ENCODE data around the gene LRRC4. TPM values are rescaled to one million over a fixed set of nuclear protein-coding genes. Genes with fewer than 3 reads are reported as not detected.

LRRC4 gene
- total RNA-seq (2021) = 0.10 and 0.39 TPM in 2 replicates
- Bru-seq, nascent RNA = percentile 22 among the genes with signal in this experiment
- BruChase-seq, experiment 1, labeled RNA remaining after a 2-hour chase = percentile 38 among the genes with signal in this experiment
- percentile 53 among the genes with signal in this experiment for BruChase-seq, experiment 2, labeled RNA remaining after a 6-hour chase
- long read RNA-seq = 0 reads

GRCh38 chr7:128030654-128031611 is at the start of gene LRRC4:
Gene LRRC4, minus strand, starts transcription at chr7:128031437. Its CDS starts 797 bp downstream, at chr7:128030640.
- no peak within 1 kb of the TSS for H2AFZ ChIP-seq
- ChIA-PET POLR2A (ENCODE audit: unreplicated experiment) (no interaction called here), CTCF (interaction anchor here (0.6 kb wide), 1 partner anchor 125 kb away, joined by 5 read pairs; no protein-coding TSS in a partner anchor)
- H3K4me2 ChIP-seq = no peak within 1 kb of the TSS
- no peak within 1 kb of the TSS for H3K27ac ChIP-seq
- no TSS peak for BruUV-seq (replicated peaks)
- DNase-seq = peak in 1 of 2 experiments; percentile 31
- no peaks in the 10 kb centered on the region for H3F3A ChIP-seq (ENCODE audit: insufficient read depth, low read depth)
- H3K4me3 ChIP-seq = no peak within 1 kb of the TSS
- TF ChIP-seq CTCF (conservative IDR thresholded peaks at IDR 0.05) (no peak), EZH2 (IDR thresholded peaks at IDR 0.05; ENCODE audit: low read depth) (no peak)
- intact Hi-C loops (cut with micrococcal nuclease; ENCODE audit: unreplicated experiment) = no loop called here
- H3K4me1 ChIP-seq (replicated peaks; ENCODE audit: insufficient read depth) = no peaks in the 10 kb centered on the region
- H3K9me2 ChIP-seq (ENCODE audit: insufficient read depth) = no peaks in the 10 kb centered on the region
- no peaks in the 10 kb centered on the region for H3K36me3 ChIP-seq (ENCODE audit: low read depth)
- no peaks in the 10 kb centered on the region for H3K9me3 ChIP-seq (ENCODE audit: insufficient read depth, low read depth)
- no peaks in the 10 kb centered on the region for H3K79me2 ChIP-seq (ENCODE audit: low read depth)
- H4K20me1 ChIP-seq (ENCODE audit: insufficient read depth) = no peaks in the 10 kb centered on the region
- no peaks in the 10 kb centered on the region for H3K27me3 ChIP-seq (ENCODE audit: insufficient read depth, low read depth)

GRCh38 chr7:128080169-128080568 is 48.9 kb upstream of the LRRC4 start:
- no peak overlapping the region for H3K4me3 ChIP-seq
- no peaks in the 10 kb centered on the region for H3K9me2 ChIP-seq (ENCODE audit: insufficient read depth)
- TF ChIP-seq CTCF (conservative IDR thresholded peaks at IDR 0.05) (no peak), EZH2 (IDR thresholded peaks at IDR 0.05; ENCODE audit: low read depth) (no peak)
- DNase-seq = no peak
- H3K4me1 ChIP-seq (replicated peaks; ENCODE audit: insufficient read depth) = no peaks in the 10 kb centered on the region
- intact Hi-C loops (cut with micrococcal nuclease; ENCODE audit: unreplicated experiment) = no loop called here
- ChIA-PET POLR2A (ENCODE audit: unreplicated experiment) (no interaction called here), CTCF (no interaction called here)
- no peaks in the 10 kb centered on the region for H3K27me3 ChIP-seq (ENCODE audit: insufficient read depth, low read depth)
- BruUV-seq (replicated peaks) = no TSS peak
- no peak overlapping the region for H3K4me2 ChIP-seq
- H3K9me3 ChIP-seq (ENCODE audit: insufficient read depth, low read depth) = no peaks in the 10 kb centered on the region
- no peak overlapping the region for H2AFZ ChIP-seq
- no peaks in the 10 kb centered on the region; the same call in 1 of the 2 replicates for H4K20me1 ChIP-seq (ENCODE audit: insufficient read depth)
- H3K36me3 ChIP-seq (ENCODE audit: low read depth) = no peaks in the 10 kb centered on the region
- H3K79me2 ChIP-seq (ENCODE audit: low read depth) = no peaks in the 10 kb centered on the region
- H3F3A ChIP-seq (ENCODE audit: insufficient read depth, low read depth) = no peaks in the 10 kb centered on the region
- no peak overlapping the region for H3K27ac ChIP-seq

GRCh38 chr7:128078309-128078708 is 47.1 kb upstream of the LRRC4 start:
- Histone ChIP-seq H3K36me3 (ENCODE audit: low read depth) (no peaks in the 10 kb centered on the region), H2AFZ (no peak overlapping the region), H3K9me3 (ENCODE audit: insufficient read depth, low read depth) (no peaks in the 10 kb centered on the region), H3F3A (ENCODE audit: insufficient read depth, low read depth) (no peaks in the 10 kb centered on the region), H3K27me3 (ENCODE audit: insufficient read depth, low read depth) (no peaks in the 10 kb centered on the region), H3K9me2 (ENCODE audit: insufficient read depth) (no peaks in the 10 kb centered on the region), H4K20me1 (ENCODE audit: insufficient read depth) (no peaks in the 10 kb centered on the region), H3K4me2 (no peak overlapping the region), H3K79me2 (ENCODE audit: low read depth) (no peaks in the 10 kb centered on the region), H3K4me3 (no peak overlapping the region), H3K4me1 (replicated peaks; ENCODE audit: insufficient read depth) (no peaks in the 10 kb centered on the region), H3K27ac (no peak overlapping the region)
- TF ChIP-seq CTCF (conservative IDR thresholded peaks at IDR 0.05) (no peak), EZH2 (IDR thresholded peaks at IDR 0.05; ENCODE audit: low read depth) (no peak)
- ChIA-PET CTCF (interaction anchor here (1.0 kb wide), 1 partner anchor 131 kb away, joined by 3 read pairs; no protein-coding TSS in a partner anchor), POLR2A (ENCODE audit: unreplicated experiment) (no interaction called here)
- intact Hi-C loops (cut with micrococcal nuclease; ENCODE audit: unreplicated experiment) = no loop called here
- BruUV-seq (replicated peaks) = no TSS peak
- no peak for DNase-seq
